Stimulated activated CD8-positive, alpha-beta memory T cell treated with anti-CD3 and anti-CD28 coated beads, Interleukin-4, amount 100 ng/mL, for 24 hours (primary cell): ENCODE measurements around the gene RSPH3.
"Not testable (repeated sequence)": the region's sequence is repeated elsewhere in the genome, so short reads cannot be mapped to it uniquely, and the experiment has no call there.

Source experiments
- DNase-seq: peaks from one replicate; pipeline ENCODE4 v3.0.0-alpha.2; 2020; ENCODE audit warnings: low read depth

The RSPH3 gene

GRCh38 chr6:158972241-158973233 lies 27.5 kb downstream of the RSPH3 start:
- DNase-seq, result no peak

GRCh38 chr6:158970640-158971275 lies 29.2 kb downstream of the RSPH3 start:
- no peak for DNase-seq

GRCh38 chr6:158969148-158969547 lies 30.9 kb downstream of the RSPH3 start:
- DNase-seq, result no peak

- no peak for DNase-seq
Measured at GRCh38 chr6:158963020-158963808, 36.8 kb downstream of the RSPH3 start.

GRCh38 chr6:158962371-158962770 lies 37.6 kb downstream of the RSPH3 start:
- no peak for DNase-seq

- DNase-seq, result no peak
Measured at GRCh38 chr6:158960026-158960425, 40.0 kb downstream of the RSPH3 start.

- DNase-seq, result no peak
Measured at GRCh38 chr6:158959552-158959951, 40.5 kb downstream of the RSPH3 start.

GRCh38 chr6:158958504-158959386 lies 41.3 kb downstream of the RSPH3 start:
- no peak for DNase-seq

GRCh38 chr6:158955255-158955654 lies 44.7 kb downstream of the RSPH3 start:
- DNase-seq, result no peak

- no peak for DNase-seq
Measured at GRCh38 chr6:158954753-158955152, 45.2 kb downstream of the RSPH3 start.

GRCh38 chr6:158952011-158952410 lies 48.0 kb downstream of the RSPH3 start:
- not testable (repeated sequence) for DNase-seq

GRCh38 chr6:158951565-158951964 lies 48.4 kb downstream of the RSPH3 start:
- not testable (repeated sequence) for DNase-seq

- DNase-seq, result no peak
Measured at GRCh38 chr6:158947284-158947683, 52.7 kb downstream of the RSPH3 start.

- no peak for DNase-seq
Measured at GRCh38 chr6:158943380-158944032, 56.5 kb downstream of the RSPH3 start.

GRCh38 chr6:158942349-158942748 lies 57.7 kb downstream of the RSPH3 start:
- DNase-seq, result no peak

- DNase-seq, result no peak
Measured at GRCh38 chr6:158941246-158941645, 58.8 kb downstream of the RSPH3 start.

GRCh38 chr6:158939255-158940159 lies 60.5 kb downstream of the RSPH3 start:
- no peak for DNase-seq

- DNase-seq, result no peak
Measured at GRCh38 chr6:158938811-158939254, 61.2 kb downstream of the RSPH3 start.

- DNase-seq, result no peak
Measured at GRCh38 chr6:158938220-158938619, 61.8 kb downstream of the RSPH3 start.

GRCh38 chr6:158934157-158934556 lies 65.8 kb downstream of the RSPH3 start:
- no peak for DNase-seq
